Measurements from ENCODE around the gene SOX5.
"Not testable (repeated sequence)": the region's sequence is repeated elsewhere in the genome, so short reads cannot be mapped to it uniquely, and the experiment has no call there.

The SOX5 gene

DNA sequence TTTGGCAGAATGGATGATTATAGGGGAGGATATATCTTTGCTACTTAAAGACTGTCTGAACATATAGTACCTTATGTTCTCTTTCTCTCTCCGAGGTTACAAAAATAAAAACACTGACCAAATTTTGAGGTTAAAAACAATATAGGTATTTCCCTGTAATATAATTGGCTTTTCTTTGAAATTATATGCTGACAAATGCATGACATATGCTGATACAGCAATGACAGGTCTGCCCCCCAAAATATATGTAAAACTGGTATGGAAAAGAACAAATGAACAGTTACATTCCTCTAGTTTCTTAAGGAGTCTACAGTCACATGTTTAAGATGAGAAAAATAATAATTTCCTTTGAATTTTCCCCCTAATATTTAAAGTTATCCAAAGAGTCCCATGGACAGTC, 405.7 kb downstream of the SOX5 start:
- DNase-seq (ENCODE audit: low read depth): no peak

DNA sequence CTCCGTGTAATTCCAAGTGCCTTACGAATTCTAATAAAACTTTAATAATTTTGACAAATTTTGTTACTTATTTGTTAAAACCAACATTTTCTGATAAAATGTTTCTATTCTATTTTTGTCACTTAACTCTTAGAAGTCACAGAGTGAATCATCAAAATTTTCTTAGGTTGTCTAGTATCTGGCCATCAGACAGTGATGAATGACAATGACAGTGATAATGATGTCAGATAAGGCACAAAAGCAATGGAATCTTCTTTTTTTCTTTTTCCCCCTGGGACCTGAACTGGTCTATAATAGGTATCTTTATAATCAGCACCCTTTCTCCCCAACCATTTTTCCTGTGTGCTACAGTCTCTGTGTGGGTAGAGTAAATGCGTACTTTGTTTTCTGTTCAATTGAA, 407.3 kb downstream of the SOX5 start:
- no peak for DNase-seq (ENCODE audit: low read depth)

DNA sequence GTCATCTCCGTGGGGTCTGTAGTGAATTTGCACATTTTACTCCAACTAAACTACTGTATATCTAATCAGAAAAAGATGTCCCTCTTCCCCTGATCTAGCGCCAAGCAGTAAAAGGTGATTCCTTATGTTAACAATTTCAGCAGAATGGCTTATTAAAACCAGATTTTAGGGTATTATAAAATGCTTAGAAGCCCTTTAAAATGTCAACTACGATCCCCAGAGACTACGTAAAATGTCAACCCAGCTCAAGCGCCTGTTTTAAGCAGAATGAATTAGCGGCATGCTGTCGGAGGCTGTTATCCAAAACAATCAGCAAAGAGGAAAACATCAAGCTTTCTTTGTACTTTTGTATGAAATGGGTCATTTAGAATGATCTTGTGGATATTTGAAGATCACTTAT, 408.9 kb downstream of the SOX5 start:
- DNase-seq (ENCODE audit: low read depth): no peak

DNA sequence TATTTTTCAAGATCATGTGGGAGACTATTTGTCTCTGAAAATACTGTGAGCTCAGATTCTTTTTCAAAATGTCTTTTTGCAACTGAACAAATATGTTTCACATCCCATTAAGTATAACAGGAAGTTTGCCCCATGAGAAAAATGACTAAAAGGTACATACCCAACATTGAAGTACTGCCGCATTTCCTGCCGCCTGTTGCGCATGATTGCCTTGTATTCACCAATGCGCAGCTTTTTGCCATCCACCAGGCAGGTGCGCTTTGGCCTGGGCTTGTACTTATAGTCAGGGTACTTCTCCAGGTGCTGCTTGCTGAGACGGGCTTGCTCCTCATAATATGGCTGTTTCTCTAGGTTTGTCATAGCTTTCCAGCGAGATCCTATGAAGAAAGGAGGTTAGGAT, 413.2 kb downstream of the SOX5 start:
- DNase-seq (ENCODE audit: low read depth): no peak

DNA sequence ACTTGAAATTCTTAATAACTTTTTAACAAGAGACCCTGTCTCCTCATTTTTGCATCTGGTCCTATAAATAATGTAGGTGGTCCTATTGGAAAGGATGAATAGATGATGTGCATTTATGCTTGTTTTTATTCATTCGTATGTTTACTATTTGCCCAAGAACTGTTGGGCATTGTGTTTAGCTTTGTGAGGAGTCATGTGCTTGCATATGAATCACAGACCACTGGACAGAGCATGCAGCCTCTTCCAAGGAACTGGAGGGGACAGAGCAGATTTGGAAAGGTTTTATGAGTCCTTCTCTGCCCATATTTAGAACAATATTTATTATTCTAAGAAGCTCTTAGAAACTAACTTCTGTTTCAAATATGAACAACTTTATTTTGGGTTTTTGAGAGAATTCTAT, 414.0 kb downstream of the SOX5 start:
- DNase-seq (ENCODE audit: low read depth): no peak

DNA sequence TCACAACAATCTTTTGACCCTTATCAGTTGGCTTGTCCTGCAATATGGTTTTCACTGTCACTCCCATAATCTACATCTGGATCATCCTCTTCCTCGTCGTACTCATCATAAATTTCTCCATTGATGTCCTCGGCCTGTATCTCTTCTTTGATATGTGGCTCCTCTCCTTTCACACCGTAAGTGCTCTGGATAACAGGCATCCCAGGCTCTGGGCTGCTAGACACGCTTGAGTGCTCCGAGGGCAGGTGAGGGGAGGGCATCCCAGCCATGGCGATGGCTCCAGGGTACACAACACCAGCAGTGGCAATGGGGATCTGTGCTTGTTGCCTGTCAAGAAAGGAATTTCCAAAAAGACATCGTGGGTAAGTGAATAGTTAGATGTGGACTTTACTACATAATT, 415.3 kb downstream of the SOX5 start:
- no peak for DNase-seq (ENCODE audit: low read depth)

DNA sequence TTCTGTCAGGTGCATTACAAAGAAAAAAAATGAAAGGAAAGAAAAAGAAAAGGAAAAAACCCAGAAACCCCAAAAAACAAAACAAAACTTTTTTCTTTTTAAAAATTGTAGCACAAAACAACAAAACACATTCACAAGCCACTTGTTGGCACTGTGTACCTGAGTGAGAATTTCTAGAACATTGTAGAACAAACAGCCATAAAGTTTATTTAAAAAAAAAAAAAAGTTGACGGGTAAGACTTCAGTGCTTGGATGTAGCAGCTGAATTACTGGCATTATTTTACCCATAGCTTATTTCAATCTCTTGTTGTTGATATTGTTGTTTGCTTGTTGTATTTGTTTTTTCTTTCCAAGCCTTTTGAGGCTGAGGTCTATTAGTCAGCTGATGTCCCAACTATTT, 415.8 kb downstream of the SOX5 start:
- DNase-seq (ENCODE audit: low read depth): no peak

DNA sequence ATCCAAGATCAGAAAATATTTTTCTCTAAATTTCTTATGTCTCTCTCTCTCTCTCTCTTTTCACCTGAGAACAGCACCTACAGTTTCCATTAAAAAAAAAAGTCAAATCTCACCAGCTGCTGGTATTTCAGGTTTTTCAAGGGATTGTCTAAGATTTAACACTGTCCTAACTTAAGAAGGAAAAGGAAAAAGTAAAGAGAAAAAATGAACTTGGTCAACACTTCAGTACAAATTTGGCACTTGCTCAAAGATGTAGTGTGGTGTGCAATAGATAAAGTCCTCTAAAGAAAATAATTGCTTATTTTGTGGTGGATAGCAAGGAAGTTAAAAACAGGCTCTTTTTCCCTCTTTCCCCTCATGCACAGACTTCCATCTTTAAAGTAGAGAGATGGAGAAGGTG, 416.2 kb downstream of the SOX5 start:
- DNase-seq (ENCODE audit: low read depth): no peak

DNA sequence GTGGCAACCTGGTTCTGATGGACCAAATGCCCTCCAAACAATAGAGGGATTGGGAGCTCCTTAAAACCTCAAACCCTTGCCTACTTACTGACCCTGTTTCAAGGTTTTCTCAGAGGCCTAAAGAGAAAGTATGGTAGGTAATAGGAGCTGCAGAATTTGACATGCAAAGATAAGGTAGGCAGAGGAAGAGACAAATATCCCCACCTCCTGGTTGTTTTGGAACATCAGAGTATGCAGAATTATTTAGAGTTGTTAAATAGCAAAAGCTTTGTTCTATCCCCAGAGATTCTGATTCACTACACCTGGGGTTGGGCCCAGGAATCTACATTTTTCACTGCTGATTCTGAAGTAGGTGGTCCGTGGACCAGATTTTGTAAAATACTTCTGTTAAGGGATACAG, 421.2 kb downstream of the SOX5 start:
- no peak for DNase-seq (ENCODE audit: low read depth)

DNA sequence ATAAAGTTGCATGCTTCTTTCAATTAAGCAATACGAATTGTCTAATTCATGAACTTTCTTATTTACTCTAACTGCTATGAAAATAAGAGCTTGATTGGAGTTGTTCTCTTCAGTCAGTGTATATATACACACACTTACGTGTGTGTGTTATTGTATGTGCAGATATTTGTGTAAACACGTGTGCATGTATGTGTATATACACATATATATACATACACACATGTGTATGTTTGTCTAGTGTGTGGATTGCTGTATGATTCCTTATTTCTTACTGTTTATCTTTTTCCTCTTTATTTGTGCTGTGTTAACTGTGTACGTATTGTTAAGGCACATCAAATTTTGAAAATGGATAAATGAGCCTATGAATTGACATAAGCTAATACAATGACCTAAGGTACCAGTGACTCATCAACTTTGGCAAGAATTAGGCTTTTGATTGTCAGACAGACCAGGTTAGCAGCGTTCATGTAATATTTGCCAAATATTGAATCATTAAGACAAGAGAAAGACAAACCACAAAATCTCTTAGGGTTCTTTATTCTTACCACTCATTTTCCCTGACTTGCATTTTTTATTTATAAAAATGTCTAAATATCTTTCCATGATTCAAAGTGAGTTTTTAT, 423.9 kb downstream of the SOX5 start:
- no peak for DNase-seq (ENCODE audit: low read depth)

DNA sequence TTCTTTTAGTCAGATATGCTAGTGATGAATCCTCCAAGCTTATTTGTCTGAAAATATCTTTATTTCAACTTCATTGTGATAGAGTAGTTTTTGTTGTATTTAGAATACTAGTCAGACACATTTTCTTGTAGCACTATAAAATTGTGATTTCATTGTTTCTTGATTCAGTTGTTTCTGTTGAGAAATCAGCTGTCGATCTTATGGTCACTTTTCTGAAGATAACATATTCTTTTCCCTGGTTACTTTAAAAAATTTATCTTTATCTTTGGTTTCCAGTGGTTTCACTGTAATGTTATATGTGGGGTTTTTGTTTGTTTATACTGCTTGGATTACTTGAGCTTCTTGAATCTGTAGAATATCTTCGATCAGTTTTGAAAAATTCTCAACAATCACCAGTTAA, 426.1 kb downstream of the SOX5 start:
- DNase-seq (ENCODE audit: low read depth): no peak

DNA sequence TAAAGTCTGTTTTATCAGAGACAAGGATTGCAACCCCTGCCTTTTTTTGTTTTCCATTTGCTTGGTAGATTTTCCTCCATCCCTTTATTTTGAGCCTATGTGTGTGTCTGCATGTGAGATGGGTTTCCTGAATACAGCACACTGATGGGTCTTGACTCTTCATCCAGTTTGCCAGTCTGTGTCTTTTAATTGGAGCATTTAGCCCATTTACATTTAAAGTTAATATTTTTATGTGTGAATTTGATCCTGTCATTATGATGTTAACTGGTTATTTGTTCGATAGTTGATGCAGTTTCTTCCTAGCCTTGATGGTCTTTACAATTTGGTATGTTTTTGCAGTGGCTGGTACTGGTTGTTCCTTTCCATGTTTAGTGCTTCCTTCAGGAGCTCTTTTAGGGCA, 430.0 kb downstream of the SOX5 start:
- DNase-seq (ENCODE audit: low read depth): not testable (repeated sequence)

DNA sequence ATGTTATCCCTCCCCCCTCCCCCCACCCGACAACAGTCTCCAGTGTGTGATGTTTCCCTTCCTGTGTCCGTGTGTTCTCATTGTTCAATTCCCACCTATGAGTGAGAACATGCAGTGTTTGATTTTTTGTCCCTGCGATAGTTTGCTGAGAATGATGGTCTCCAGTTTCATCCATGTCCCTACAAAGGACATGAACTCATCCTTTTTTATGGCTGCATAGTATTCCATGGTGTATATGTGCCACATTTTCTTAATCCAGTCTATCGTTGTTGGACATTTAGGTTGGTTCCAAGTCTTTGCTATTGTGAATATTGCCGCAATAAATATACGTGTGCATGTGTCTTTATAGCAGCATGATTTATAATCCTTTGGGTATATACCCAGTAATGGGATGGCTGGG, 433.7 kb downstream of the SOX5 start:
- DNase-seq (ENCODE audit: low read depth): not testable (repeated sequence)

DNA sequence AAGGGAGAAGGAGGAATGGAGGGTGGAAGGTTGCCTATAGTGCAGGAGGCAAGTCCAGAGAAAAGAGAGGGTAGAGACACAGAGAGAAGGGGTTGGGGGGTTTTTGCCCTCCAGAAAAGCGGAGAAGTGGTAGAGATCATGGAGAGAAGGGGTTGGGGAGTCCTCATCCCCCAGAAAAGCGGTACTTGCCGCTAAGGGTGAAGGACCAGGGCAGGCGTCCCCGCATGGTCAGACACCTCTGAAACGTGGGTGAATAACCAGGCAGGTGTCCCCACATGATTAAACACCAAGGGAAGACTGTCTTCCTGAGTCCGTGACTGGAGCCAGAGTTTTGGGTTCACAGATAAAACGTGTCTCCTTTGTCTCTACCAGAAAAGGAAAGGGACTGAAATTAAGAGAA, 439.0 kb downstream of the SOX5 start:
- DNase-seq (ENCODE audit: low read depth): no peak

DNA sequence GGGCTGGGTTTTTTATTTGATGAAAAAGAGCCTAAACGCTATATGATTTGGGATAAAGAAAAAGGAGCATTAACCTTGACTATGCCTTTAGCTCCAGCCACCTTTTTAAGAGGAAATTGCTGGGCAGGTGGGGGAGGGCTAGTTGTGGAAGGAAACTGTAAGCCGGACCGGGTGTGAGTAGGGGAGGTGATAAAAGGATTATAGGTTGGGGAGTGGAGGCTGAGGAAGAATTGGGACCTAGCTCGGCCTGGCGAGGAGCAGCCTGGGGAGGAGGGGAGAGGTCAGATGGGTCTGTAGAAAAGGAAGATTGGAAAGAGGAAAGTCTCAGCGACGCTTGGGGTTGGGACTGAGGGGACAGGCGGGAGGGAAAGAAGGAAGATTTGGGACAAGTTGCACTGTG, 439.6 kb downstream of the SOX5 start:
- DNase-seq (ENCODE audit: low read depth): not testable (repeated sequence)

DNA sequence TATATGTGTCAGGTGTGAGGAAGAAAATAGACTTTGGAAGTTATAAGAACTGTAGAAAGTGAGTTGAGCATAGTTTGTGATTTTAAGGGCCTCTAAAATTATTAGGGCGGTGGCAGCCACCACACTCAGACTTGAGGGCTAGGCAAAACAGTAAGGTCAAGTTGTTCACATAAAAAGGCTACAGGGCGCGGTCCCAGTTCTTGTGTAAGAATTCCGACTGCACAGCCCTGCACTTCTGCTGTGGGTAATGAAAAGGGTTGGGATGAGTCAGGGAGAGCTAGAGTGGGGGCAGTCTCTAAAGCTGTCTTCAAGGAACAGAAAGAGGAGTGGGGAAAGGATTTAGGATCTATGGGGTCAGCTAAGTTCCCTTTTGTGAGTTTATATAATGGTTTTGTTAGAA, 441.7 kb downstream of the SOX5 start:
- not testable (repeated sequence) for DNase-seq (ENCODE audit: low read depth)

DNA sequence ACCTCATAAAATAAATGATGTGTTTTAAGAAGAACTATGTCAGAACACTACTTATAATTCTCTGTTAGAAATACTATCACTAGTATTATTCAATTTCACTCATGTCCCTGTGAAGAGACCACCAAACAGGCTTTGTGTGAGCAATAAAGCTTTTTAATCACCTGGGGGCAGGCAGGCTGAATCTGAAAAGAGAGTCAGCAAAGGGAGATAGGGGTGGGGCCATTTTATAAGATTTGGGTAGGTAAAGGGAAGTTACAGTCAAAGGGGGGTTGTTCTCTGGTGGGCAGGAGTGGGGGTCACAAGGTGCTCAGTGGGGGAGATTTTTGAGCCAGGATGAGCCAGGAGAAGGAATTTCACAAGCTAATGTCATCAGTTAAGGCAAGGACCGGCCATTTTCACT, 443.7 kb downstream of the SOX5 start:
- DNase-seq (ENCODE audit: low read depth): not testable (repeated sequence)

DNA sequence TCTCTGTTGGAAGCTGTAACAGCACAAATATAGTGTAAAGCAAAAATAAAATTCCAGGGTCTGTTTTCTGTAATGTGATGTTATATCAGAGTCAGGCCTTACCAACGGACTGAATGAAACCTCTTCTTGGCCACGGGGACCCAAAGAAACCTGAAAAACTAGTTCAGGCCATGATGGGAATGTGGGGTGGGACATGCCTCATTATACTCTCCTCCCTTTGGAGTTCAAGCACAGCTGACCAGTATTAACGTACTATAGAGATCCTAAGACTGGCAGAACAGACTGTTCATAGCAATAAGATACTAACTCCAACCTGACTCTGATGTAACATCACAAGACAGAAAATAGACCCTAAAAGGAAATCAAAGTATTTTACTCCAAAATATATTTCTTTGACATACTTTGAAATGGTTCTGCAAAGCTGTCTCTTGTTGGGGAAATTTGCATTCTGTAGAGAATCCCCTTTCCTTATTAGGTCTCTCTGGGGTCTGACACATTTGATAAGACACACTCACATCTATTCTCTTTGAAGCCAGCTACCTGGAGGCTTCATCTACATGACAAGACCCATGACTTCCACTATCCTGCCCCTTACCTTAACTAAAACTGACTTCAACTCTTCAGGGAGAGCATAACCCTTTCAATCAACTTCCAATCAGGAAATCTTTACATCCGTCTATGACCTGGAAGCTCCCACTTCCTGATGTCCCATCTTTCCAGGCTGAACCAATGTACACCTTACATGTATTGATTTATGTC, 444.6 kb downstream of the SOX5 start:
- DNase-seq (ENCODE audit: low read depth): no peak

DNA sequence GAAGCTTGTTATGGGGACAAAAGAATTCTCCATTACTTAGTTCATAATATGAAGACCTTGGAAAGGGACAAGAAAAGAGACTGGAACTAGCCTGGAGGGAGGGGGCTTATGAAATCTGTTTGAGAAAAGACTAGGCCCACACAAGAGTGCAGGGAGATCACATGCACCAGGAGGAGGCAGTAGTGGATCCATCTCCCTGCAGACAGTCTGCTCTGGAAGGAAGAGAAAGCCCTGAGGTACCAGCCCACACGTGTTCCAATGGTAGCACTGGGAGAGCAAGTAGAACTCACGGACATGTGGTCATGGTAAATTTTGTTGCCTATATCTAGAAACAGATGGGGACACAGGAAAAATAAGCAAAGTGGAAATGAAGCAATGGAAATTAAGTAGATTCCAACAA, 445.4 kb downstream of the SOX5 start:
- DNase-seq (ENCODE audit: low read depth): no peak

DNA sequence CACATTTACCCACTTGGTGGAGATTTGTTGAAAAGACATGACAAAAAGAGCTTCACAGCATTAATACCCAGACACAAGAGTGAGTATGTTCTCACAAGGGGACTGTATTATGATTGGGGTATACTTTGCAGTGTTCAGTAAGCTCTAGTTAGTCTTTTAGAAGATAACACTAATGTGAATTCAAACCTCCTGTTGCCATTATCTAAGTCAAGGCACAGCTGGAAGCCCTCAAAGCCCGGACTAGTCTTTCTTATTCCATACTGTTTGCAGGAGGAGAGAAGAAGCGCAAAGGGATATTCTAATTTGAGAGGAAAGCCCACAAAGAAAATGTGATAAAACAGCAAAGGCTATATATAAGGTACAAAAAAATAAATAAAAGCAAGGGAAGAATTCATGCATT, 445.9 kb downstream of the SOX5 start:
- no peak for DNase-seq (ENCODE audit: low read depth)

DNA sequence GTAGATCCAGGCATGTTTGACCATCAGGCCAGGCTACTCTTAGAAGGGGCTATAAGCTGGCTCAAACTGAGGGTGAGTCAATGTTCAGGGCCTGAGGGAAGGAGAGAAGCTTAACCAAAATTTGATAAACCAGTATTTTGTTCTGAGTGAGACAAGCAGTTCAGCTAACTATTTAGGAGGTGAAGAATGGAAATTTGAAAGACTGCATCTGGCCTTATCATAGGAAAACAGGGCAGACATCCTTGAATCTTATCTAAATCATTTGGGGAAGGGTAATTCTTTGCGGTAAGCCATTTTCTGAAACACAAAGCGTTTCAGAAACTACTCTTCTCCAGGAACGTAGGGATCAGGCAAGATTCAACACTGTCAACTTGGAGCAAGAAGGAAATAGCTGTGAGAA, 447.2 kb downstream of the SOX5 start:
- DNase-seq (ENCODE audit: low read depth): no peak

DNA sequence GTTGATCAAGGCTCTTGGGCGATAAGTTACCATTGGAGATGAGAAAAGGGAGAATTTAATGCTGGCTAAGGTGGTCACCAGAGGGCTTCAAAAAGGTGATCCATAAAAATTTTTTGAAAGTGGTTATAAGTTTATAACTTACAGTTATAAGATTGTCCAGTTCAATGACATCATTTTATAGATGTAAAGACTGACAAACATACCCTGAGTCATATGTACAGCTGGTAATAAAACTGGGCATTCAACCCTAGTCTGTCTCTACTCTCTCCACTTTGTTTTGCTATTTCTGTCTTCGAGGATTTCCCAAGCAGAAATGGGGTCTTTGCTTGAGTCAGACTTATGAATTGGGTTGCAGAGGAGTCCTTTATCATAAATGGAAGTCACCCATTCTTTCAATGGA, 454.0 kb downstream of the SOX5 start:
- no peak for DNase-seq (ENCODE audit: low read depth)

DNA sequence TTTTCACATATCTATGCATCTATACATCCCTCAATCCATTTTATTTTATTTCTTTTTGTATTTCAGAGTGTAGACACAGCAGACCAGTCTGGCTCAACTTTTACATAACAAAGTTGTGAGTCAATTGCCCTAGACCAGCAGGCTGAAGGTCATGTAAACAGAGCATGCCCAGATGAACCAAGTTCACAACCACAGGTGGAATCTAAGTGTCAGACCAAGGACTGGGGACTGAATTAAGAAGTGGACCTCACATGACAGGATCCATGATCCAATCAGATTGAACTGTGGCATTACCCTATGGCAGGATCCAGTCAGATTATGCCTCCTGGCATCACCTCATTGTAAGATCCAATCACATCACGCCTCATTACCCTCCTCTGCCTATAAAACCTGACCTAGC, 455.8 kb downstream of the SOX5 start:
- DNase-seq (ENCODE audit: low read depth): no peak

DNA sequence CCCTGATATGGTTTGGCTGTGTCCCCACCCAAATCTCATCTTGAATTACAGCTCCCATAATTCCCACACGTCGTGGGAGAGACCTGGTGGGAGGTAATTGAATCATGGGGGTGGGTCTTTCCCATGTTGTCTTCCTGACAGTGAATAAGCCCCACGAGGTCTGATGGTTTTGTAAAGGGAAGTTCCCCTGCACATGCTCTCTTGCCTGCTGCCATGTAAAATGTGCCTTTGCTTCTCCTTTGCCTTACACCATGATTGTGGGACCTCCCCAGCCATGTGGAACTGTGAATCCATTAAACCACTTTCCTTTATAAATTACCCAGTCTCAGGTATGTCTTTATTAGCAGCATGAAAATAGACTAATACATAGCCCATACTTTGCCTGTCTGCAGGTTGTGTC, 458.4 kb downstream of the SOX5 start:
- not testable (repeated sequence) for DNase-seq (ENCODE audit: low read depth)

Measured in T follicular helper cell (primary cell).